Kidney glomerular epithelial cell (primary cell): ENCODE measurements around the gene HNRNPA1L2.
A peak's percentile ranks its signal among the peaks of the same experiment; 100 is the strongest.
"Not testable (repeated sequence)": the region's sequence is repeated elsewhere in the genome, so short reads cannot be mapped to it uniquely, and the experiment has no call there.

ENCODE experiments used
- DNase-seq: peaks from one replicate; lab custom pipeline; 2025; lab: John Stamatoyannopoulos, UW

The HNRNPA1L2 gene

DNA sequence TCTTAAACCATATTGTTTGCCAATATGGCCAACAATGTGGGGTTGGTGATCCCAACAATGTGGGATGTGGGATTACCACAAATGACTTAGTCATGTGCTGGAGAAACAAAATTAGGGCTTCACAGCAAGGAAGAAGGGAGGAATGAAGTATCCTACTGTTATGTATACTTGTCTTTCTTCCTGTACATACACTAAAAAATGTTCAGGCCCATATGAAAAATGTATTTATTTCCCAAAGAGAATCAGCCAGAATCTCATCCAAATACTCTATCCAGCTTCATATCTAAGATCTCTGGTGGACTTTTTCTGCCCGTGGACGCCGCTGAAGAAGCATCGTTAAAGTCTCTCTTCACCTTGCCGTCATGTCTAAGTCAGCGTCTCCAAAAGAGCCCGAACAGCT, at the start of gene HNRNPA1L2:
HNRNPA1L2 (plus strand) TSS at position 301 of the 400 bp plus-strand sequence; CDS start at position 363, 62 bp downstream.
- no peak for DNase-seq

DNA sequence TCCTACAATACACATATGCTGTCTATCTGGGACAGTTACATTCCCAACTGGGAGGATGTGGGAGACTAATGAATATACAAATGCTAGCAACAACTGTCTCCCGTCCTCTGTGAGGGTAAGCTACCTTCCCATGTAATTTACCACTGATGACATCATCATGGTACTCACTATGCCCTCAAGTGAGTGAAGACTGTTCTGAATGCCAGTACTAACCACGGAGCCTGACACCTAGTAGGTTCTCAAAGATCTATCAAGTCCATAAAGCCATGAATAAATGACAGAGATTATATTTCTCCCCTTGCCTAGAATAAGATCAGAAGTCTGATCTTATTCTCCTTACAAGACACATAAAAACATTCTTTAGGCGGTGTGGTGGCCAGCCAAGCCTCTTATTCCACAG, 49.1 kb upstream of the HNRNPA1L2 start:
- DNase-seq = not testable (repeated sequence)

DNA sequence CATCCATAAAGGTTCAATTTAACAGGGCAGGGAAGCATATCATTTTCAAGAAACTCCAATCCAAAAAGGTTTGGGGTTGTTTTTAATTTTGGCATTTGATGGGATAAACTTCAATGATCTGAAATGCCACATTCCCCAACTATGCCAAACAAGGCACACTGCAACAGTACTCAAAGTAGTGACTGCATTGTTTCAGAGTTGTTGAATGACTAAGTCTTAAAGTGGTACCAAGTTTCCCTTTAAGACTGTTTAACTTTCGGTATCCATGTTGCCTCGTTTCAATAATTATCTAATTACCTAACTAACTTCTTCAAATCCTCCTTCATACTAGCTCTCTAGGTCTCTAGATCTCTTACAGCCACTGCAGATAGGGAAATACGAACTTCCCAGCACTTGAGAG, 48.4 kb upstream of the HNRNPA1L2 start:
- DNase-seq = not testable (repeated sequence)

DNA sequence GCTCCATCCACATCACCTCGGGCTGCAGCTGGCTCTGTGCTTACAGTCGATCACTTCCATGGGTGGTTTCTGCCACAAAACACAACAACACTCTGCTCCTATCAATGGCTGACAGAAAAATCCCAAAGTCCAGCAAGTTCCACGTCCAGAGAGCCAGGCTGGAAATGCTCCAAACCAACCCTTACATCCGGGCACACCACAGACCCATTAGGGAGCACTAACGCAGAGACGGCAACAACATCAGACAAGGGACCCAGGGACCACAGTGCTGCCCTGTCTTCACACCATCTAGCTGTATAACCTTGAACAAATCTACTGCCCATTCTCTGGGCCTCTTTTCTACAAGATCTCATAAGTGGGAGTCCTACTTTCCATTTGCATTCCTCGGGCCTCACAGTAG, 47.9 kb upstream of the HNRNPA1L2 start:
- not testable (repeated sequence) for DNase-seq

DNA sequence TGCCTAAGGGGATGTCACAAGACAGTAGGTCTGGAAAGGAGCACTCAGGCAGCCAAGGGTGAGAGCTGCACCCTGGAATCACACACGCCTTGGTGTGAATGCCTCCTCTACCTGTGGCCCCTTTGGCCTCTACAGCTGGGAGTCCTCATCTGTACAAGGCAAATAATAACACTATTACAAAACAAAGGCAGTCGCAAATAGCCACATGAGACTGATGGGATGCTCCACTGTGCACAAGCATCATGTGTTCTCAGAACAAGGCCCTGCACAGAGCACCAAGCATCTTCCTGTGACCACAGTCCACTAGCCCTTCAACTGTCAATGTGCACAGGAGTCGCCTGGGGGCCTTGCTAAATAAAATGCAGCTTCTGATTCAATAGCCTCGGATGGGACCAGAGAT, 44.6 kb upstream of the HNRNPA1L2 start:
- no peak for DNase-seq

DNA sequence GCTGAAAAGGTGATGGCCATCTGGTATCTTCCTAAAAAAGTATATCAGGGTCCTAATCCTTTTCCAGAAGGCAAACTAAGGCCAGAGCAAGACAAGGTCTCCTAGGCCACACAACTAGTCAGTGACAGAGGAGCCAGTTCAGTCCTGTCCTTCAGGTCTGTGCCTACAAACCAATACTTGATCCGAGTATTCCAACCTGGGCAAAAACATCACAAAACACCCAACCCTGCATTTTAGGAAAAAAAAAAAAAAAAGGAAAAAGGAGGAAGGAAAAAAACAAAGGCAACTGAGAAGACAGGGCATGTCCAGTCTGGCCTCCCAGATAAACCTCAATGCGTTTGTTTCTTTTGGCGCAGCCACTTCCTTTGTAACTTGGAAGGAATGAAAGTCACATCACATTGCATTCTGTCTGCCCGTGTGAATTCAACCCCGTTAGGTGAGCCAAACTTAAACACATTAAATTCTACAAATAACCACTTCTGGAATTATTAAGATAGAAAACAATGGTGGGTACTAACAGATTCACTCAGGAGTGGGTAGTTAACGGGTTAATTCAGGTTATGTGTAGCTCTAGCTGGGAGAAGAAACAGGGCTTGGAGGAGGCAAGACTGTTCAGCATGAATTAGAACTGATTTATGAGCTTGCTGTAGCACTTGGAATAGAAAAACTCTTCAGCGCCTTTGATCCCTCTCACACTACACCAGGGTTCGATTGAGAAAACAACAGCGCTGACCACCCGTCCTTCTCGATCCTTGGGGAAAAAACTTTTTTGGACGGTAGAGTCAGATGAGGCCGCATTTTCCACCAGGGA, 43.0 kb upstream of the HNRNPA1L2 start:
- peak; percentile 47 for DNase-seq

DNA sequence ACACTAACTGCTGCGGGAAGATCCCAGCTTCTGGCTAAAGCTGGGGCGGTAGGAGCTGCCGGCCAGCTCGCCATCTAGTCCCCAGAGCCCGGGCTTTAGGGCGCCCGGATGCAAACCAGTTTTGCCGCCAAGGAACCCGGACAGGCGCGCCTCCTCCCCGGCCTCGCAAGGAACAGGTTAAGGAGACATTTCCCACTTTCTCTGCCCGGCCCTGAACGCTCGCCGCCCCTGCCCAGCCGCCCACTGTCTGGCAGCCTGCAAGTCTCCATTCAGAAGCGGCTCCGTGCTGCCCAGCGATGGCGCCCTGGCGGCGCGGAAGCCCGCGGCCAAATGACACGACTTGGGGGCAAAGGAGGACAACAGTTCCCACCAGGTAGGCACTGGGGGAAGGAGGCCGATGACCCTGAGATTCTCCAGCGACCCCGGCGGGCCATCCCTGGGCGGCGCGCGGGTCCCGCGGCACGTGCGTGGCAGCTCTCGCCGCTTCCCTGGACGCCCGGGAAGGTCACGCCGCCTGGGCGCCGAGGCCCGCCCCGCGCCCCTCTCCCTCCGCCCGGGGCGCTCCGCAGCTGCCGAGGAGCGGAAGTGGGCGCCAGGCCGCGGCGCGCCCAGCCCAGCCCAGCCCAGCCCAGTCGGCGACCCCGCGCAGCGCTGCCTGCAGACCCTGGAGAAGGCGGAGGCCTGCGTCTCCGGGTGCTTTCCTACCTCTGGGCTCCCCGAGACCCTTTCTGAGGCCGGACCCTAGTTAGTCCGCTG, 42.2 kb upstream of the HNRNPA1L2 start:
- DNase-seq = peak; percentile 1

DNA sequence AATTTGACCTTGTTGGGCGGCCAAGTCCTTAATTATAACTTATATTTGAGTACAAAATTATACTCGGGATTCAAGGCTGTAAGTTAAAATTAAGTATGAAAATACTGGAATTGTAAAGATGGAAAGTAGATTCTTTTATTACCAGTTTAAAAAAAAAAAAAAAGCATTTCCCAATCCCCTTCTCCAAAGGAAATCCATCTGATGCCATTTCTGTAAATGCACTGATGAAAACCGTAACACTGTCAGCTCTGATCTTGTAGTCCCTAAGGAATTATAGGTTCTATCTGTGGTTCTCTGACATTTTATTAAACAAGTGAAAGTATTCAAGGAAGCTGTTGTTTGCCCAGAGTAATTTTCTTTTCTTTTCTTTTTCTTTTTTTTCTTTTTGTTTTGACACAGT, 41.6 kb upstream of the HNRNPA1L2 start:
- DNase-seq = no peak

DNA sequence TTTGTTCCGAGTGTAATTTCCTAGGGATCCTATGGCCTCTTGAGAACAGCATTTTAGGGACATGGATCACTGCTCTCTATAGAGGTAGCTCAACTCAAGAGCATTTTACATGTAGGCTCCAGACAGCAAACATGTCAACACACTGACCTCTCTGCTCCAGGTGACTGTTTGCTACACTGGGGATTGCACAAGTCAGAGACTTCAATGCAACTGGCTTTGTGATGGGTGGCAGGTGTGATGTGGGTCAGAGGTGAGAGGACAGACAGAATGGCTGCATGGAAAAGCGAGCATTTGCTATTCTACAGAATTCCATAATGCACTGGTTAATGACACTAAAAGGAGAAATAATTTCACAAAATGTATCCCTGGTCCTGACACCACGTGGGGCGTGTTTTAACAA, 38.9 kb upstream of the HNRNPA1L2 start:
- DNase-seq = not testable (repeated sequence)

DNA sequence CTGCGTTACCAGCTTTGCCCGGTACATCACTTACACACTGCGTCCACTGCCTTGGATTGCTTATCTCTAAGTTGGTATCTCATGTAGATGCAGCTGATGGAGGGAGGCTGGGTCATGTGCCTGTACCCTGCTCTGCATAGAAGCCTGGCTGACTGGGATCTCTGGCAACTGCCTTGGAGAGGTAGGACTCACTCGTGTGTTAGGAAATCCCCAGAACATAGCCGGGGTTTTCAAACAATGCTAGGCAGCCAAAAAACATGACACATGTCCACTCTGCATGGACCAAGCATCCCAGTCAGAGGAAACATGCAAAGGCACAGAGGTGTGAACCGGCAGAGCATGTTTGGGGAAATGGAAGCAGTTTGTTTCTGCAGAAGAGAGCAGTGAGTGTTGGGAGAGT, 36.1 kb upstream of the HNRNPA1L2 start:
- not testable (repeated sequence) for DNase-seq

DNA sequence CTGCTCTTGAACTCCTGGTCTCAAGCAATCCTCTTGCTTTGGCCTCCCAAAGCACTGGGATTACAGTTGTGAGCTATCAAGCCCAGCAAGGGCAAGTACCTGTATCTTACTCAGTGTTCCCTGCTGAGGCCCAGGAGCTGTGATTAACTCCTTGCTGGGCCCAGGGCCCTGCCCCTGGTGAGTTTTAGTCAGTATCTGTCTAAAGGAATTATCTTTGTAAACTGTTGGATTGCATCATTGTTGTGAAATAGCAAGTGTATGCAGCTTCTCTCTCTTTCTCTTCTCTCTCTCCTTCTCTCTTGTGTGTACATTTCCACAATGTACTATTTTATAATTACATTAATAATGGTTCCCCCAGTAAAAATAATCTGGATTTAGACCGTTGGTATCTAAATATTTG, 35.4 kb upstream of the HNRNPA1L2 start:
- not testable (repeated sequence) for DNase-seq

DNA sequence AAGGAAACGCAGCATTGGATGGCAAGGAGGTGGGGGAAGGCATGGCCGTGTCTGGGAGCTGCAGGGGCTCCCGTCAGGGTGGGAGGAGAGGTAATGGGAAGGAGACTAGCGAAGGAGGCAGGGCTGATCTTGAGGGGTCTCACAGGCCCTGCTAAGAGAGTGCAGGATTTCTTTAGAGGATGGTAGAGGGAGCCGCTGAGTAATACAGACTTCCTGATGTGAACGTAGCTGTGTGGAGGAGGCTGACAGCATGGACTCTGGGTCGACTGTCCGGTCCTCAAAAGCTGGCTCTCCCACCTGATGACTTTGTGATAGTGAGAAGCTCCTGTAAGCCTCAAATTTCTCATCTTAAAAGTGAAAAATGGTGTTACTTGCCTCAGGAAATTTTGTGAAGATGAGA, 34.0 kb upstream of the HNRNPA1L2 start:
- DNase-seq = not testable (repeated sequence)

DNA sequence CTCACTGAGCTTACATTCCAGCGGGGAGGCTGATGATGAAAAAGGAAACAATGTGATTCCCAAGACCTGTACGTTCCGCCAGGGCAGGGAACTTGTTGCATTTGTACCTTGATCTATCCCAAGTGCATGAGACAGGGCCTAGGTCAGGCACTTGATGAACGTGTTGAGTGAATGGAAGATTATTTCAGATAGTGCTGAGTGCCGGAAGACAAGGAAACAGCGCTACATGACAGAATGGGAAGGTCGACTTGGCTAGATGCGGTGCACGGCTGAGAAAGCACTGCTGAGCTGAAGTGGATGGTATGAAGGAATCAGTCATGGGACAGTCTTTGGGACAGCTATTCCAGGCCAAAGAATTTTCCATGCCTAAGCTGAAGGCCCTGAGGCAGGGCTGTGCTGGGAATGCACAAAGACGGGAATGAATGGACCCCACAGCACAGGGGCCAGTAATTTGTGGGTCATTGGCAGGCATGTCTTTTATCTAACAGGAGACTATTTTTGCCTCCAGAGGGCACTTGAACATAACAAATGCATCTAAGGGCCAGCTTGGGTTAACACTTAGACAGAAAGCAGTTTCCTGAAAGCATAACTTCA, 33.1 kb upstream of the HNRNPA1L2 start:
- peak; percentile 29 for DNase-seq

DNA sequence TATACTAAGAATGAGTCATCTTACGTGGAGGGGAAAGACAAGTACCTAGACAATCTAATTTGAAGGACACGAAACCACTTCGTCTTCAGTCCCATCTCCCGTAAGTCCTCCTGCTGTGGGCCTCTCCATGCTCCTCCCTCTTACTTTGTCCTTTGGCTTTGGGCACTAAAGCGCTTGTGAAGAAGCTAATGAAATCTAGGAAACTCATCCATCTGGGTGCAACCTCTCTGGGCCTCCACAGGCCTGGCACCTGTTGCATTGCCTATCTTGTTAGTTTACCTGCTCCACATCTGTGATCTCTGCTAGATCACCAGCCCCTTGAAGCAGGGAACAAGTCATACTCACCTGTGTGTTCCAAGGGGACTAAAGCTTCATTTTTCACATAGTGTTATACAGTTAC, 32.1 kb upstream of the HNRNPA1L2 start:
- DNase-seq = not testable (repeated sequence)

DNA sequence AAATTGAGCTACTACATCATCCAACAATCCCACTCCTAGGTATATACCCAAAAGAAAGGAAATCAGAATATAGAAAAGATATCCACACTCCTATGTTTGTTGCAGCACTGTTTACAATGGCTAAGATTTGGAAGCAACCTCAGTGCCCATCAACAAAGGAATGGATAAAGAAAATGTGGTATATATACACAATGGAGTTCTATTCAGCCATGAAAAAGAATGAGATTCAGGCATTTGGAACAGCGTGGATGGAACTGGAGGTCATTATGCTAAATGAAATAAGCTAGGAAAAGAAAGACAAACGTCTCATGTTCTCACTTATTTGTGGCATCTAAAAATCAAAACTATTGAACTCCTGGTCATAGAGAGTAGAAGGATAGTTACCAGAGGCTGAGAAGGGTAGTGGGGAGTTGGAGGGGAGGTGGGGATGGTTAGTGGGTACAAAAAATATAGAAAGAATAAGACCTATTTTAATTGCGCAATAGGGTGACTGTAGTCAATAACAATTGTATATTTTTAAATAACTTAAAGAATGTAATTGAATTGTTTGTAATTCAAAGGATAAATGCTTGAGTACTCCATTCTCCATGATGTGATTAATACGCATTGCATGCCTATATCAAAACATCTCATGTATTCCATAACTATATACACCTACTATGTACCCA, 27.0 kb upstream of the HNRNPA1L2 start:
- no peak for DNase-seq

DNA sequence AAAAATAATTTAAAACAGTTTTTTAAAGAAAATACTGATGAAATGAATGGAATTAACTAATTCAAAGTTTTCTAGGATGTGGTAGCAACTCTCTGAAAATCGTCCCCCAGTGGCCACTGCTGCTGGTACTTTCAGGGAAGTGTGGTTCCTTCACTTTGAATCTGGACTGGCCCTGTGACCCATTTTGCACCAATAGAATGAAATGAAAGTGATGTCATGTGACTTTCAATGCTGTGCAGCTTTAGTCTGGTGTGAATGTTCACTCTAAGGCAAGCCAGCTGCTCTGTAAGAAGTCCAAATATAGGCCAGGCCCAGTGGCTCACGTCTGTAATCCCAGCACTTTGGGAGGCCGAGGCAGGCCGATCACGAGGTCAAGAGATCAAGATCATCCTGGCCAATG, 26.4 kb upstream of the HNRNPA1L2 start:
- no peak for DNase-seq

DNA sequence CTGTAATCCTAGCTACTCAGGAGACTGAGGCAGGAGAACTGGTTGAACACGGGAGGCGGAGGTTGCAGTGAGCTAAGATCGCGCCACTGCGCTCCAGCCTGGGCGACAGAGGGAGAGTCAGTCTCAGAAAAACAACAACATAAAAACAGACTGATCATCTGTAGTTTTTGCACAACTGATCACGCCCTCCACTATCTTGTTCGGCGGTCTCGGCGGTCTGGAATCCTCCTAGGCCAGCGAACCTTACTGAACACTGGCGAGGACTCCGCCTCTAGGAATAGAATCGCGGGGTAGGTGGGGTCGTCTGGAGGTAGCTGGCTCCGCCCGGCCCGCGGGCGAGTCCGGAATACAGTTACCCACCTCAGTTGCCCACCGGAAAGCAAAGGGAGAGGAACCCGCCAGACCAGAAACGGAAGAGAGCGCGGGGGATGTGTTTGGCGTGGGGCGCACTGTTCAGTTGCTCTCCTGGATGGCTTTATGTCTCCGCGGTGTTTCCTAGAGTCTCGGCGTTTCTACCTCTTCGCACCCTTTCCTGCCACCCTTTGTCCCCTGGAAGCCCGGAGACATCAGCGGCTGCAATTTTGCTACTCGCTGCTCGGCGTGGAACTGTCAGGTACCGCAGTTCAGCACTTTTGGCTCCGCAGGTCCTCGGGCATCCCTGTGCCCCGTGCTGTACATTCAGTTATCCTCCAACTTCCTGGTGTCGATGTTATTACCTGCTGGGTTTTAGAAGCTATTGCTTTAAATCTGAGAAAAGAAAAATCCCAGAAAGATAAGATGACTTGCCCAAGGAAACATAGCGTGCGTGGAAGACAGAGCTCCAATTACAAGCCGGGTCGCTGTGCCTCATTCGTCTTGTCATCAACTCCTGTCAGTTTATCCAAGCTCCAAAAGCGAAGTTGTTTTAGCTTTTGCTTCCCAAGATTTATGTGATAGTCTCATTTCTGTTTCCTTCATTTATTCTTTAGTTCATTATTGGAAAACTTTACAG, 24.9 kb upstream of the HNRNPA1L2 start:
- peak; percentile 89 for DNase-seq

DNA sequence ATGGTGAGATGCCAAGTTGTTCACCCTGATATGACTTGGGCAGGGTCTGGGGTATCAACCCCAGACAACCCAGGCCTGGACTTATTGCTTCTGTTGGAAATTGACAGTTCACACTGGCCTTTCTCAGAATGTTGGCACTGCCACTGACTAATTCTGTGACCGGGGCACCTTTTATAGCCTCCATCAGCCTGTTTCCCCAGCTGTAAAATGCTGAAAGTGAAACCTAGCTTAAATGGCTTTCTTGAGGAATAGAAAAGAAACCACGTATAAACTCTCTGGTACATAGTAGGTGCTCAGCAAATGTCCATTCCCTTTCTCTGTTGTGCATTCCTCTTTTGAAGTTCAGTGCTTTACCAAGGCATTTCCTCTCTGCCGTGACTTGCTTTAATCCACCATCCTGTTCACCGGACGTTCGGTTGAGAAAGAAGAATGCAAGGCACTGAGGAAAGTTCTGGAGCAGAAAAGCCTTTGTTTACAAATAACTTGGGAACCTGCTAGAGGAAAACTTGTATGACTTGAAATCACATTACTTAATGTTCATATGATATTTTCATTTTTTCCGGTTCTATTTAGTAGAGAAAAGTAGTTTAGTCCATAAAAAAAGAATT, 11.0 kb upstream of the HNRNPA1L2 start:
- not testable (repeated sequence) for DNase-seq

DNA sequence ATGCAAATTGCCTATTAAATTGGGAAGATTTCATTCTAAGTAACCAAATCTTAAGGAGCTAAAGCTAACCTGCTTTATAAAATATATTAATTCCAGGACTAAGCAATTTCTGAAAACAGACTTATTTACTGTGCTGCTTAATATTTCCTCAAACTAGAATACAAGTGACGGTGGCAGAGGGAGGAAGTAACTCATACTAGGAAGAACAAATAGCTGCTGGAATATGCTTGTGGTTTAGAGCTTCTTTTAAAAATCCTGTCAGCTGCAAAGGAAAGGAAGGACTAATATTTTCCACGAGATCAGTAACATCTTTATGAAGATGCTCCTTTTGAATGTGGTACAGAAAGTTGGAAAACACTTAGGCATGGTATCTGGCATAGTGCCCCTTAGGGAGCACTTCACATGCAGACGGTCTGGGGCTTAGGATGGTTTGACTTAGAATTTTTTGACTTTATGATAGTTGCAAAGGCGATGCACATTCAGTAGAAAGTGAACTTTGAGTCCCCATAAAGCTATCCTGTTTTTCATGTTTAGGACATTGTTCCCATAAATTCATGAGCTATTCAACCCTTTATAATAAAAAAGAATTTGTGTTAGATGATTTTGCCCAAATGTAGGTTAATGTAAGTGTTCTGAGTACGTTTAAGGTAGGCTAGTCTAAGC, 3.4 kb upstream of the HNRNPA1L2 start:
- no peak for DNase-seq

DNA sequence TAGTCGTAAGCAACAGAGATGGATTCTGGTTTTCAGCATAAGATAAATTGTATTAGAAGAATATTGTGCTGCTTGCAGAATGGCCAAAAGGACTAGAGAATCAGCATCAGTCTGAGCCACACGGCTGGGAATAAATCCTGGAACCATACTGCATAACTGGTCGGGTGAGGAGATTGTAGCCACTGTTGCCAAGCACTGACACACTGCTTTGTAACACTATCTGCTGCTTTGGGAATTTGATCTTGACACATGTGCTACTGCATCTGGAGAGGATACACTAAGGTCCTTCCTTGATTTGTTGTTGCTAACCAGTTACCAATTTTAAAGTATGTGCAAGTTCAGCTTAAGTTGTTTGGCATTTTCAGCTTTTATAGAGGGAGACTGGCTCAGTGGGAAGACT, 1.9 kb downstream of the HNRNPA1L2 start:
- no peak for DNase-seq
